ENCODE data around the gene ENTREP1. TPM values are rescaled to one million over a fixed set of nuclear protein-coding genes. Genes with fewer than 3 reads are reported as not detected.

ENTREP1 gene
- total and polyA plus RNA-seq, 2 experiments from 2014 or later: 5.7 to 10.0 TPM

DNA sequence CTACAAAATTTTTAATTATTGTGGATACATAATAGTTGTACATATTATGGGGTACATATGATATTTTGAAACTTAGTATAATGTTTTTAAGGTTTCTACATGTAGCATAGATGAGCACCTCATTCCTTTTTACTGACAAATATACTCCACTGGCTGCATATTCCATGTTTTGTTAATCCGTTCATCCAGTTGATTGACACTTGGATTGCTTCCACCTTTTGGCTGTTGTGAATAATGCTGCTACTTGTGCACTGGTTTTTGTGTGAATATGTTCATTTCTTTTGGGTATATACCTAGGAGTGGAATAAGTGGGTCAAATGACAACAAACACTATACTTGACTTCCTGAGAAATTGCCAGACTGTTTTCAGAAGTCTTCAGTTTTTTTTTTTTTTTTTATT is 2.8 kb upstream of the ENTREP1 start (continued):
- TF ChIP-seq ZNF462 (CRISPR knock-in tag; IDR thresholded peaks at IDR 0.05): no peak
- TF ChIP-seq ETS1 (IDR thresholded peaks at IDR 0.05): no peak
- TF ChIP-seq ZNF331 (CRISPR knock-in tag; IDR thresholded peaks at IDR 0.05; ENCODE audit: low read depth): no peak
- no peak for TF ChIP-seq STAT1 (IDR thresholded peaks at IDR 0.05; ENCODE audit: unreplicated experiment)
- no peak for TF ChIP-seq EZH2phosphoT487 (IDR thresholded peaks at IDR 0.05; ENCODE audit: unreplicated experiment)
- TF ChIP-seq CREB1 (CRISPR knock-in tag; IDR thresholded peaks at IDR 0.05; ENCODE audit: low read depth): no peak
- TF ChIP-seq POLR2AphosphoS5 (IDR thresholded peaks at IDR 0.05; ENCODE audit: low read depth): no peak
- no peak for TF ChIP-seq NANOG (IDR thresholded peaks at IDR 0.05; ENCODE audit: borderline replicate concordance)

- Histone ChIP-seq H3K4me1 (ENCODE audit: insufficient read depth) (peaks cover 19% of the 10 kb centered on the region), H3K27me3 (ENCODE audit: insufficient read depth) (peaks cover 40% of the 10 kb centered on the region), H3K9me2 (ENCODE audit: insufficient read depth) (no peaks in the 10 kb centered on the region), H3K4me3 (peak overlapping the region; percentile 78), H3K36me3 (ENCODE audit: insufficient read depth) (no peaks in the 10 kb centered on the region), H3F3A (replicated peaks; ENCODE audit: low read depth) (no peaks in the 10 kb centered on the region), H3K27ac (ENCODE audit: low read depth) (no peak overlapping the region), H2AFZ (no peak overlapping the region), H4K20me1 (replicated peaks; ENCODE audit: insufficient read depth) (no peaks in the 10 kb centered on the region), H3K4me2 (peak overlapping the region; percentile 88), H3K79me2 (replicated peaks; ENCODE audit: insufficient read depth) (peaks cover 10% of the 10 kb centered on the region; the same call in 1 of the 2 replicates)
- ATAC-seq (no peak), DNase-seq (ENCODE audit: low spot score) (no peak)
- Mint-ChIP-seq H3K9me3 (no peaks in the 10 kb centered on the region), H3K27me3 (ENCODE audit: insufficient read depth, low read depth, poor library complexity) (peaks cover 28% of the 10 kb centered on the region), H3K4me1 (peaks cover 28% of the 10 kb centered on the region), H3K4me3 (peak overlapping the region; percentile 78; the same call in 2 of the 3 replicates), H3K27ac (no peak overlapping the region), H3K36me3 (ENCODE audit: low read depth) (no peaks in the 10 kb centered on the region)
- TF ChIP-seq STAT1 (IDR thresholded peaks at IDR 0.05; ENCODE audit: unreplicated experiment): no peak
- no peak for TF ChIP-seq EZH2phosphoT487 (IDR thresholded peaks at IDR 0.05; ENCODE audit: unreplicated experiment)
- no peak for TF ChIP-seq POLR2AphosphoS5 (IDR thresholded peaks at IDR 0.05; ENCODE audit: low read depth)
- no peak for TF ChIP-seq CREB1 (CRISPR knock-in tag; IDR thresholded peaks at IDR 0.05; ENCODE audit: low read depth)
- no peak for TF ChIP-seq NANOG (IDR thresholded peaks at IDR 0.05; ENCODE audit: borderline replicate concordance)
- TF ChIP-seq EZH2 (IDR thresholded peaks at IDR 0.05; ENCODE audit: low read depth, unreplicated experiment): no peak
- TF ChIP-seq ZNF331 (CRISPR knock-in tag; IDR thresholded peaks at IDR 0.05; ENCODE audit: low read depth): no peak
- TF ChIP-seq JUNB (IDR thresholded peaks at IDR 0.05; ENCODE audit: unreplicated experiment): no peak
- TF ChIP-seq ZNF114 (CRISPR knock-in tag; IDR thresholded peaks at IDR 0.05): no peak
- TF ChIP-seq, protein P1, sequence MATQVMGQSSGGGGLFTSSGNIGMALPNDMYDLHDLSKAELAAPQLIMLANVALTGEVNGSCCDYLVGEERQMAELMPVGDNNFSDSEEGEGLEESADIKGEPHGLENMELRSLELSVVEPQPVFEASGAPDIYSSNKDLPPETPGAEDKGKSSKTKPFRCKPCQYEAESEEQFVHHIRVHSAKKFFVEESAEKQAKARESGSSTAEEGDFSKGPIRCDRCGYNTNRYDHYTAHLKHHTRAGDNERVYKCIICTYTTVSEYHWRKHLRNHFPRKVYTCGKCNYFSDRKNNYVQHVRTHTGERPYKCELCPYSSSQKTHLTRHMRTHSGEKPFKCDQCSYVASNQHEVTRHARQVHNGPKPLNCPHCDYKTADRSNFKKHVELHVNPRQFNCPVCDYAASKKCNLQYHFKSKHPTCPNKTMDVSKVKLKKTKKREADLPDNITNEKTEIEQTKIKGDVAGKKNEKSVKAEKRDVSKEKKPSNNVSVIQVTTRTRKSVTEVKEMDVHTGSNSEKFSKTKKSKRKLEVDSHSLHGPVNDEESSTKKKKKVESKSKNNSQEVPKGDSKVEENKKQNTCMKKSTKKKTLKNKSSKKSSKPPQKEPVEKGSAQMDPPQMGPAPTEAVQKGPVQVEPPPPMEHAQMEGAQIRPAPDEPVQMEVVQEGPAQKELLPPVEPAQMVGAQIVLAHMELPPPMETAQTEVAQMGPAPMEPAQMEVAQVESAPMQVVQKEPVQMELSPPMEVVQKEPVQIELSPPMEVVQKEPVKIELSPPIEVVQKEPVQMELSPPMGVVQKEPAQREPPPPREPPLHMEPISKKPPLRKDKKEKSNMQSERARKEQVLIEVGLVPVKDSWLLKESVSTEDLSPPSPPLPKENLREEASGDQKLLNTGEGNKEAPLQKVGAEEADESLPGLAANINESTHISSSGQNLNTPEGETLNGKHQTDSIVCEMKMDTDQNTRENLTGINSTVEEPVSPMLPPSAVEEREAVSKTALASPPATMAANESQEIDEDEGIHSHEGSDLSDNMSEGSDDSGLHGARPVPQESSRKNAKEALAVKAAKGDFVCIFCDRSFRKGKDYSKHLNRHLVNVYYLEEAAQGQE (IDR thresholded peaks at IDR 0.05; ENCODE audit: unreplicated experiment): no peak
These were observed 1.2 kb upstream of the ENTREP1 start for GRCh38 chr9:69323861-69324260.

Measured in GM23338 (cell line).